GM19395 (cell line): ENCODE data around the gene MALRD1.

ENCODE experiments used
- ATAC-seq: cut with Tn5 transposase; IDR thresholded peaks from one replicate; pipeline ENCODE4 v1.9.1; 2021; ENCODE audit warnings: mild to moderate bottlenecking, moderate library complexity; ENCODE audit not compliant: unreplicated experiment

The MALRD1 gene

GRCh38 chr10:19629567-19629966 is 581.0 kb downstream of the MALRD1 start:
- no peak for ATAC-seq

DNA sequence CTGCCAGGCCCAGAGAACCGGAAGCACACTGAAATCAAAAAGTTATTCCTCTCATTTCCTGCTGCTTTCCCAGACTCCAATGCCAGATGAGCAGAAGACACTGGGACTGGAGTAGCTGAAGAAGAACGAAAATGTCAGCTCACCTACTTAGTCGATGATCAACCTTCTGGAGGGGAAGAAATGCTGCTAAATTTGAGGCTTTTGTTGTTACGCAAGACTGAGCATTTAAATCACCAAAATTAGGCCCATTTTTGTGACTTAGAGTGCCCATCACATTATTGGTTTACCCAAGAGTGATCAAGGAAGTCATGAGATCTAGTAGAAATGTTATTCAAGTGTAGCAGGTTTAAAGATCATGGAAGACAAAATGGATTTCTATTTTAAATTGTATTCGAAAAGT is 585.6 kb downstream of the MALRD1 start:
- no peak for ATAC-seq

DNA sequence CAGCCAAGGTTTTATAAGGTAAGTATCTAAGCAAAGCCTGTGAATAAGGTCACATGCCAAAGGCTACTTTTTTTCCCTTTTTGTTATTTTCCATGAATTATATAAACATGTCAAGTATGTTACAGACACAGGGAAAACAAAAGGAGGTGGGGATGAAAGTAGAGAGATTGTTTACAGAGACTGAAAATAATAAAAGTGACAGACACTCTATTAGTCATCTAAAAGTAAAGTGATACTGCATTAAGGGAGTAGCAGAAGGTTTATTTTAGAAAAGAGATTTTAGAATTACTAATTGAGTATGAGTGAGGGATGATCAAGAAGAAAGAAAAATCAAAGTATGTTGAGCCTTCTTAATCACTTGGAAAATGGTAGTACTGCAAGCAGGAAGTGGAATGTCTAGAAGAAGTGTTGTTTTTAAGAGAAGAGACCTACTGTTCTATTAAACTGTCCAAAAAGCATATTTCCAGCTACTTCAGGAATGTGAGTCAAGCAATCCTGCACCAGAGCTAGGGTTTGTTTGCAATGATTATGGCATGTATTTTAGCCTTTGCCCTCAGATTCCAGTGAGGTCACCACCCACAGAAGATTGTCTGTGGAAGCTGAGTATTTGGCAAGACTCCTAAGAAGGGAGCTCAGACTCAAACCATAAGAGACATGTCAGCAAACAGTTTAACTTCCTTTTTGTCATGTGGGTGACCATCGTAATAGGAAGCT is 589.7 kb downstream of the MALRD1 start:
- no peak for ATAC-seq

- ATAC-seq: no peak
These were observed 590.3 kb downstream of the MALRD1 start for GRCh38 chr10:19638896-19639233.

DNA sequence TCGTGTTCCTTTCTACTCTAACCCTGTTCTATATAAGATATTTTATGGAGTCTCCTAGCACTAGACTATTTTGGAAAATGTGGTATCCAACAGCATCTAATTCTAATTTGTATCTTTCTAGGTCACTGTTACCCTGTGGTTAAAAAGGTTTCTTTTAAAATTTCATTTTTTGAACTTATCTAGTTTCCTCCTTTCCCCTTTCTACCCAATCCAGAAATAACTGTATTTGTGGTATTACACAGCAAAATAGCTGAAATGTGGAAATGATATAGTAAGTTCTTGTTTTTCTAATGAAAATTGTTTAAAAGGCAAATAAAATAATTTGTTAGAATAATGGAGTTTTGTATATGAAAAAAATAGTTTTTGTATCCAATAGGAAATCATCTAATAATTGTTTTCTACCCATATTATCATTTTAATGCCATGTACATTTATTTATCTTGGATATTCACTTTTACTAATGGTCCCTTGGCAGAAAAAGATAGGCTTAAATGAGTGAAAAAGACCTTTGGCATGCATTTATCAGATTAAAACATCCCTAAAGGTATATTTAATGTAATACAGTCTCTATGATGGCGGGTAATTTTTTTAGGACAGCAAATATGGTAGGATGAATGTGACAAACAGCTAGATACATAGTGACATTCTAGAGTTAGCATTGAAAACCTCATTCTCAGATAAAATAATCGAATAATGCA is 592.1 kb downstream of the MALRD1 start:
- ATAC-seq: no peak

GRCh38 chr10:19651549-19651948 is 602.9 kb downstream of the MALRD1 start:
- no peak for ATAC-seq

GRCh38 chr10:19652750-19653149 is 604.1 kb downstream of the MALRD1 start:
- ATAC-seq: no peak

DNA sequence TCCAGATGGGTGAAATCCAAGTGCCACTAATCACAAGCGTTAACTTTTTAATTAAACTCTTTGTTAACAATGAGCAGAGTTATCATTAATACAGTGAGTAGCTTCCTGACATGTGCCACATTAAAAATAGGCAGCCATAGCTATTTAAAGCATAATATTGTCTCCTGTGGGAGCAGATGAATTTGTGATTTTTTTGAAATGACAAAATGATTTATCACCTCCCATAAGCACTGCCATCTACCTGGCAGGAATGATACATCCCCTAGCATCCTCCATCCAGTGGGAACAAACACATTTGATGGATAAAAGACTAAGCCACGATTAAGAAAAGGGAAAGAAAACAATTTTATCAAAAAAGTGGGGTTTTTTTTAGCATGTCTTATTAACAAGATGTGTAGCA is 605.3 kb downstream of the MALRD1 start:
- ATAC-seq: no peak

DNA sequence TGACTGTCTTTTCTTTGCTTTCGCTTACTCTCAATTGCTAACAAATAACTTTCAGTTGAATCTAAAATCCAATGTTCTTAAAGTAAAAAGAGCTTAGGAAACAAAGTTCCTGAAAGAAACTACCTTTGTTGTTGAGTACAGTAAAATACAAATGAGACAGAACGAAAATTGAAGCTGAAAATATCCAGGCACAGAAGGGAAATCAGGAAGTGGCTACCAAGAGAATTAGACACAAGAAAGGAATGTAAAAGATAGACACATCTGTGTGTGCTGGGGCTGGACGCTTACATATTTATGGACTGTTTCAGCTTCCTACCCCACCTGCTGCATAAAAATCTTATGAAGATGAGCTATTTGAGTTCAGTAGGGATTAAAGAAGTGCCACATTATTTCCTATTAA is 606.0 kb downstream of the MALRD1 start:
- no peak for ATAC-seq

- no peak for ATAC-seq
These were observed 607.9 kb downstream of the MALRD1 start for GRCh38 chr10:19656420-19657042.

GRCh38 chr10:19658131-19658530 is 609.5 kb downstream of the MALRD1 start:
- no peak for ATAC-seq

DNA sequence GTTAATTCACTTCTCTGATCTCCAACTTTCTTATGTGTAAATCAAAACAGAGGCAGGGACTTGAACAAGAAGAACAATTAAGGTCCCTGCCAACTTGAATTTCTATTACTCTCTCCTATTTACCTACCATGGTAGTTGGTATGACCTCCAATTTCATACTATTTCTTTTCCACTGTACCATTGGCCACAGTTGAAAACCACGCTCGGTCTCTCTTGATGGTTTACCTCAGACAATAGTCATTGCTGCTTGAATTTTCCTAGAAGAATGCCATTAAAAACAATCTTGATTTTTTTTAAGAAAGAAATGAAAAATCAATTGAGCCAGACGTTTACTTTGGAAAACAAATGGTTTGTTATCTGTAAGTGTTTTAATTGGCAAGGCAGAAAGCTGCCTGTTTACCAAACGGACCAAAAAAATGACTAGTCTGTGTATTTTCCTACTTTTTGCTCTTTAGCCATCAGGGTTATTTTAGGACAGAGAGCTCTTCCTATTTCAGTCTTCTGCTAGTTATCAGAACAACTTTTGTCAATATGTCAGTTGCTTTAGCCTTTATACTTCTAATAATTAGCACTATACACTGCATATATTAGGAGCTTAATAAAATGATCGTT is 610.1 kb downstream of the MALRD1 start:
- ATAC-seq: no peak

DNA sequence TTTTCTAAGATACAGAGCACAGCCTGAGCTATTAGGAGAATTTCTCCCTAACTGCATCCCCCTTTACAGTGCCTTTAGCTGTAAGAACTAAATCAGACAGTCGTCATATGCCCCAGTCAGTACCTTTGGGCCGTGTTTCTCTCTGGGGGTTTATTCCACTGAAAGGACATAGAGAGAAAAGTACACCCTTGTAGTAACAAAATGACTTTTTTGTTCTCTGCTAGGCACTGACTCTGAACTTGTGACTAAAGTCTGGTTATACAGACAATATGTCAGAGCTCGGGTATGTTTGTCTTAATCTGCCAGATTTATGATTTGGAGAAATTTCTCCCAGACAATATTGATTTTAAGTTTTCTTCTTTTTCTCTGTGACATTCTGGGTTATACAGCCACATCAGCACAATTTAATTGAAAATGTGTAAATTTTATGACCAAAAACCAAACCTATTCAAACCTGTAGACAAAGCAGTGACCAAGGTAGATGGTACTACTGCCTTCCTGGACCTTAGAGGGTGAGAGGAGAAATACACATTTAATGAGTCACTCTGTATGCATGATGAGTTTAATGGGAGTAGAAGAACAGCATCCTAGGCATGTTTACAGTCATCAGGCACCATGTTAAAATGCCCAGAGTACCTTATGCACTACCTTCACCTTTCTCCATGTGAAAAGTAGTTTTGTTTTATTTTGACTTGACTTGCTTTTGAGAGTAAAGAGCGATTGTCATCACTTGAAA is 611.5 kb downstream of the MALRD1 start:
- no peak for ATAC-seq

- no peak for ATAC-seq
These were observed 614.7 kb downstream of the MALRD1 start for GRCh38 chr10:19663344-19663743.

GRCh38 chr10:19668116-19668515 is 619.5 kb downstream of the MALRD1 start:
- ATAC-seq: no peak

GRCh38 chr10:19676063-19676462 is 627.5 kb downstream of the MALRD1 start:
- no peak for ATAC-seq

- no peak for ATAC-seq
These were observed 634.8 kb downstream of the MALRD1 start for GRCh38 chr10:19683356-19683755.

GRCh38 chr10:19683960-19684359 is 635.4 kb downstream of the MALRD1 start:
- no peak for ATAC-seq

GRCh38 chr10:19688344-19688743 is 639.7 kb downstream of the MALRD1 start:
- no peak for ATAC-seq

DNA sequence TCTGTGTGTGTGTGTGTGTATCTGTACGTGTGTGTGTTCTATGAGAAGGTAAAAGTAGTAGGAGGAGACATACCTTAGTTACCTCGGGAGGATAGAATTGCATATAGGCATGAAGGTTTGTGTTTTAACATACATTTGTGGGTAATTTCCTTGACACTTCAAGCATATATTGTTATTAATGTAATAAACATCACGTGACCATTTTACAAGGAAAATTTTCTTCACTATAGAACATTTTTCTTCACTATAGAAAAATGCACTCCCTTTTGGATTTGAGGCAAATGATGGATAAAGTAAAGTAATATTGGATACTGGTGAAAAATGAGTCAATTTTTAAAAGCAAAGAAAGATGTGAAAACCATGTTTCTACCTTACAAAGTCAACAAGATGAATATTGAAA is 640.6 kb downstream of the MALRD1 start:
- no peak for ATAC-seq

DNA sequence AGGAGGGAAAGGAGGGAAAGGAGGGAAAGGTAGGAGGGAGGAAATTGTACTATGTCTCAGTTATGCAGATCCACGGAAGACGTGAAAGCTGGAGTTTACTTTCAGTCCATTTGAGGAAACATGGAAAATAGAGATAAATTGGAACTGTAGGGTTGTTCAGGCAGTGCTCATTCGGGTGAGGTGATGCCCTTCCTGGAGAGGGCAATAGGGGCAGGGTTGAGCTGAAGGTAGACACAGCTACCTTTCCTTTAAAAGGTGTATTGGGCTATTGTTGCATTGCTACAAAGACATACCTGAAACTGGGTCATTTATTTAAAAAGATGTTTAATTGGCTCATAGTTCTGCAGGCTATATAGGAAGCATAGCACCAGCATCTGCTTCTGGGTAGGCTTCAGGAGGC is 650.7 kb downstream of the MALRD1 start:
- no peak for ATAC-seq
